Stromal cell of bone marrow (primary cell): Measurements from ENCODE around the gene TSPAN9.
A peak's percentile ranks its signal among the peaks of the same experiment; 100 is the strongest.

Experiments
- DNase-seq: peaks from one replicate; pipeline ENCODE4 v3.0.0-alpha.2; 2012; ENCODE audit warnings: low read depth

Gene TSPAN9

DNA sequence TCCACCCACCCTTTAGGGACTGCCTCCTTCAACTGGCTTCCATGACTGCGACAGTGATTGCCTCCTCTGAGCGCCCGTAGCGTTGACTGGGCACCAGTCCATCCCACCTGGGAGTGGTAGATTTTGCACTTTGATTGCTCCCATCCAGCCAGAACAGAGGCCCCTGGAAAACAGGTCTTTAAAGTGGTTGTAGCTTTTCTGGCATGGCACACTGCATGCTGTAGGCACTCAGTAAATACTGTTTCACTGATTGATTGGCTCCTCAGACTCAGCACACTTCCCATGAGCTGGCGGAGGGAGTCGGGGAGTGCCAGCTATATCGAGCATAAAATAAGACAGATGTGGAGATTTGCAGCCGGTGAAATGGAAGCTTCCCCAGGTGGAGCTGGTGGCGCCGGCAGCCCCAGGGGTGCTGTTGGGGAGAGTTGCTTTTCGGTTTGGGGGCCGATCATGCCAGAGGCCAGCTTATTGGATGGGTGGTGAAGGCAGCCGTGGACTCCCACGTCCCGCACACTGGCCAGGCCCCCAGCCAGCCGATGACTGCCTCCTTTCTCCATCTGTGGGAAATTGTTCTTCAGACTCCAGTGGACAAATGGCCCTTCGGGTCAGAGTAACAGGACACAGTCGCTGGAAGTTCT, 200.2 kb downstream of the TSPAN9 start:
- DNase-seq, result no peak

DNA sequence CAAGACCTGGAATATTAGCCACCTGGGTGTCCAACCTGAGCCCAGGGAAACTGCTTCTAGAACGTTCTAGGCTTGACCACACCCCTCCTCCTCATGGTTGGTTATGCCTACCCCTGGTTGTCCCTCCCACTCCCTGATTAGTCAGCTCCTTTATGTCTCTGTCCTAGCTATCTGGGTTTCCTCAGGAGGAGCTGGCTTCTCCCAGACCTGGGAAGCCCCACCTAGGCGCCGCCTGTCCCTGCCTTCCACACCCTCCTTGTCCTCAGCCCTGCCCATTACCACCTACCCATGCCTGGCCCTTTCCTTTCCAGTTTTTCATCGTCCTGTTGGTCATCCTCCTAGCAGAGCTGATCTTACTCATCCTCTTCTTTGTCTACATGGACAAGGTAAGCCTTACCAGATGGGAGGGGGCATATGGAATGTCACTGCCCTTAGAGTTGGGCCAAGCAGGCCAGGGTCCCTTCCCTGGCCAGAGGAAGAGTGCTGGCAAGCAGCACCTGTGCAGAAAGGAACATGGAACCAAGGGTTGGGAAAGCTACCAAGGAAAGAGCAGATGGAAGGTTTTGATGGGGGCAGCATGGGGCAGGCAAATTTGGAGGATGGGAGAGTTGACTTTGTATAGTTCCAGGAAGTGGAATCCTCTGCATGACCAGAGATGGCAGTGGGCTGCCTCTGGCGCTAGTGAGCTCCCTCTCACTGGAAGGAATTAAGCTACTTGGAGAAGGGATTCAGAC, 201.7 kb downstream of the TSPAN9 start:
- DNase-seq, result no peak

DNA sequence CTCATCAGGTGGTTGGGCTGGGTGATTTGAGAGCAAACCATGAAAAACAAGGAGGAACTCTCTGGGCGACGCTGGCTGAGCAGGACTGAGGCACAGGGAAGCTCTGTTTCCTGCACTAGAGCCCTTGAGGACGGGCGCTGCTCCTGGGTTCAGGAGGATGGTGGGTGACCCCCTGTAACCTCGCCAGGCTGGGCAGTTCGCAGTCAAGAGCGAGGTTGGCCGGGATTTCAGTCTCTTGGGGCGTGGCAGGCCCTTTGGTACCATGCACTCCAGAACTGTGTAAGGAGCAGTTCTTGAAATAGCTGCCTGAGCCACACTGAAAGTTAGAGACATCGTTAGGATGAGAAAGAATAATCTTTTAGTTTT, 202.2 kb downstream of the TSPAN9 start:
- DNase-seq, result no peak

DNA sequence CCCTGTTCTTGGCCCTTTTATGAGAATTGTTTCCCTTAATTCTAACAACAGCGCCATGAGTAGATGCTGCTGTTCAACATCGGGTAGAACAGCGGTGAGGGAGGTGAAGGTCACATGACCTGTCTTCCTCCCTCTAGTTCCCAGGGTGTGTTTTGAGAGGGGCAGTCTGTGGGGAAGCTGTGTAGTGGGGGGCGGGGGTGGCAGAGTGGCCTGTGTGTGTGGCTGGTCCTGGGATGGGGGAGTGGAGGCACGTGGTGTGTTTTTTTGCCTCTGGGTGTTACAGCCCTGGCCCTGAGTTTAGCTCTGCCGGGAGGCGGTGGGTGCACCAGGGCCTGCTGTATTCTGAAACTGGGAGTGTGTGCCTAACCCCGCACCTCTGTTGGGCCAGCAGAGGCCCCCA, 202.7 kb downstream of the TSPAN9 start:
- no peak for DNase-seq

DNA sequence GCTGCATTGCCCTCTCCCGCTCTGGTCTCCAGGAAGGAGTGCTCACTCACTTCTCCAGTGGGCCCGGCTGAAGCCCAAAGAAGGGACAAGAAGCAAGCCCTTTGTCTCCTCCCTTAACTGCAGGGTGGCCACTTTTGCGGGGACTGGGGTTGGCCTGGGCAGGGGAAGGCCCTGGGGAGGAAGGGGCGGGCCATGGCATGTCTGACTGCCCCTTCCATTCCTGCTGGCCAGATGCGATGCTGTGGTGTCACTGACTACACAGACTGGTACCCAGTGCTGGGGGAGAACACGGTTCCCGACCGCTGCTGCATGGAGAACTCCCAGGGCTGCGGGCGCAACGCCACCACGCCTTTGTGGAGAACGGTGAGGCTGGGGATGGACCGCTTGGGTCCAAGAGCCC, 203.8 kb downstream of the TSPAN9 start:
- no peak for DNase-seq

DNA sequence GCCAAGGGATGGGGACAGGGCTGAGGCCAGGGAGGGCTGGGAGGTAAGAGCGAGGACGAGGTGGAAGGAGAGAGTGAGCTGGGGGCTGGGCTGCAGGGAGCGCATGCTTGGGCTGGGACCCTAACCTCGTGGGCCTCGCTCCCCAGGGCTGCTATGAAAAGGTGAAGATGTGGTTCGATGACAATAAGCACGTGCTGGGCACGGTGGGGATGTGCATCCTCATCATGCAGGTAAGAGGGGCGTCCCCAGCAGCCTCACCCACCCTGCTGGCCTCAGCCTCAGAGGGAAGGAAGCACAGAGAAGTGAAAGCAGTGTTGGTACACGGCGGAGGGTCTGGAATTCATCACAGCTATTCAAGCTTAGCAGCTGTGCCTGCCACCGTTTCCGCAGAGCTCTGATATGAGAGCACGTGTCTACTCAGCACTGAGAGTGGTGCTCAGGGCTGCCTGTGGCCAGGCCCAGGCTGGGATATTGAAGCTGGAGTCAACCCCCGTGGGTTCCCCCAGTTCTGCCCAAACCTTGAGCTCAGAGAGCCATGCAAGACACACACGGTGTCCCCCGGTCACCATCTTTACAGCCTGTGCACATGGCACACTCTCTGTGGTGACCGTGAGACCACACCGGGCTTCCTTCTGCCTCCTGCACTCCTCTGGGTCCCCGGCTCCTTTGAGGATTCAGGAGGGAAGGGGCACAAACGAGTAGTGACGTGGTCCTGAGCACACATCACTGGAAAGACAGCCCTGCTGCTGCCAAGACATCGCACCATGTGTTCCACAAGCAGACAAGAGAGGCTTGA, 204.6 kb downstream of the TSPAN9 start:
- no peak for DNase-seq

DNA sequence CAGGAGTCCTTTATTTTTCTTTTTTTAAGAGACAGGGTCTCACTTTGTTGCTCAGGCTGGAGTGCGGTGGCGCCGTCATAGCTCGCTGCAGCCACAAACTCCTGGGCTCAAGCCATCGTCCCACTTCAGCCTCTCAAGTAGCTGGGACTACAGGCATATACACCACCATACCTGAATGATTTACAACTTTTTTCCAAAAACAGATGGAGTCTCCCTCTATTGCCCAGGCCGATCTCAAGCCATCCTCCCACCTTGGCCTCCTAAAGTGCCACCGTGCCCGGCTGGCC, 205.1 kb downstream of the TSPAN9 start:
- no peak for DNase-seq

DNA sequence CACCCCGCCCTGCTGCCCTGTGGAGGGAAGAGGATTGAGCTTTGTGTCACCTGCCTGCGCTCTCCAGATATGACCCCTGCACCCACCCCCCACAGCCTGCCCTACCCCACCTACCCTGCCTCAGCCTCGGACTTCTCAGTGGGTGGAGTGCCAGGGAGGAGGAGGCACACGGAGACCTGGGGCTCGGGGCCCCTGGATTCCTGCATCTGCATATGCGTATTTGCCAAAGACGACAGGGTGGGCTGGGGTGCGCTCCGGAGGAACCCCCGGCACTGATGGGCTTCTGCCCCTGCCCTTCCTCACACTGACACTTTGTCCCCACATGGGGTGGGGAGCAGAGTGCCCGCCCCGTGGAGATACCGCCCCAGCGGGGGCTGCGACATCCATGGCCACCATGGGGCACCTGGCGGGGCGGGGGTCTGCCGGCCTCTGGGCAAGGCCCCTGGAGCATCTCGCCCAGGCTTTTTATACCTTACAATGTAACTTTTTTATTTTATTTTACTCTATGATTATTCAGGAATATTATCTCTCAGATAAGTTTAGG, 206.0 kb downstream of the TSPAN9 start:
- DNase-seq, result no peak

DNA sequence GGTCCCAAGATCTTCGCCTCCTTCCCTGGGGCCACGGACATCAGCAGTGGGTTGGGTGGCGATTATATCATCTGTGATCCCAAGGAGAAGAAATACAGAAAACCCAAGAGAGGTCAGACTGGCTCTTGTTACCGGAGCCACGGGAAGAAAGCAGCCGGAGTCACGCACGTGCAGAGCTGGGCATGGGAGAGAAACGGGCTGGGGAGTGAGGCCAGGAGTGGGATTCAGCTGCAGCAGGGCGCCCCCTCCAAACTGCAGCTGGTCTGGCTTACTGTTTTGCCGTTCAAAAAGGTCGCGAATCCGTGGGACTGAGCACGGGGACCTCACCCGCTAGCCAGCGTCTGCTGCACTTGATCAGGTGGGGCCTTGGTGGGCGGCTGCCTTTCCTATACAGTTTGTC, 207.2 kb downstream of the TSPAN9 start:
- DNase-seq, result no peak

DNA sequence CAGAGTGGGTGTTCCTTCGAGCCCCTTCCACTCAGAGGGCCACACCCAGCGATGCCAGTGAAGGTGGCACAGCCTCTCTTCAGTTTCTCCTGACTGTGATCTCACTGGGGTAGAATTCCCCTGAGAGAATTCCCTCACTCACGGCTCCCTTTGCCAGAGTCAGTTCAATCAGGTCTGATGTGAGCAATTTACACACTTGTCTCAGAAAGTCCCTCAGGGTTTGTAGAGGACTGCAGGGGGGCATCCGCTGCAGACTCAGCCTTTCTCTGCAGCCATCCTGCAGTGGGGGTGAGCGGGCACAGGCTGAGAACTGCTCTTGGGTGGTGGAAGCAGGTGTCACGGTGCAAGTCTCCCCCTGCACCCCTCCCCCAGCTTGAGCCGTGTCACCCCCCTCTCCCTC, 208.4 kb downstream of the TSPAN9 start:
- no peak for DNase-seq

DNA sequence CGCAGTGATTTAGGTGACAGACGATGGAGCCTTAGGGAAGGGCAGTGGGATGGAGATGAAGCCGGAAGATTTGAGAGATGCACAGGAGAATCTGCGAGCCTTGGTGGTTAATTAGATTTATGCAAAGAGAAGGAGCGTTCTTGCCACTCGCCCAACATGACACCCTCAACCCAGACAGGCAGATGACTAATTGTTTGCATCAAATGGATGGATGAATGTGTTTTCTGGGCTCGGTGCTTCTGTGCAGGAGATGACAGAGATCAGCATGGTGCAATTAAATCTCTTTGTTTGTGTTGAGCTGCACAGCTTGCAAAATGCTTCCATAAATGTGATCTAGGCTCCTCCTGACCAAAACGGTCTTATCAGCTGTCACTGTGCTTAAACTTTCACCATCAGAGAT, 211.5 kb downstream of the TSPAN9 start:
- DNase-seq, result no peak

DNA sequence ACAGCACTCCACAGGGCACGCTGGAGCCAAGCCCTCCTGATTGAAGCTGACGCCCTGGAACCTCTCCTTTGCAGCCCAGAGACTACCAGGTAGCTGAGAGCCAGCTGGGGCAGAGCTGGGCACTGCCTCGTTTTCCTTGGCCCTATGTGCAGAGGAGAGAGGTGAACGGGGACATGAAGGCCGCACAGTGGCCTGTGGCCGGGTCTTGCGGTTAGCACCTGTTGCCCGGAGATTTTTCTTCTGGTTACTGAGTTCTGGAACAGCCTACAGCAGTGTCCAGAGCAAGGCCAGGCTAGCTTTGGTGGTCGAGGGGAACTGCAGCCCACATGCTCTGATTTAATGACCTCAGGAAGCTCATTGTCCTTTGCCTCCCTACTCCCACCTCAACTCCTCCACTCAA, 212.5 kb downstream of the TSPAN9 start:
- no peak for DNase-seq

DNA sequence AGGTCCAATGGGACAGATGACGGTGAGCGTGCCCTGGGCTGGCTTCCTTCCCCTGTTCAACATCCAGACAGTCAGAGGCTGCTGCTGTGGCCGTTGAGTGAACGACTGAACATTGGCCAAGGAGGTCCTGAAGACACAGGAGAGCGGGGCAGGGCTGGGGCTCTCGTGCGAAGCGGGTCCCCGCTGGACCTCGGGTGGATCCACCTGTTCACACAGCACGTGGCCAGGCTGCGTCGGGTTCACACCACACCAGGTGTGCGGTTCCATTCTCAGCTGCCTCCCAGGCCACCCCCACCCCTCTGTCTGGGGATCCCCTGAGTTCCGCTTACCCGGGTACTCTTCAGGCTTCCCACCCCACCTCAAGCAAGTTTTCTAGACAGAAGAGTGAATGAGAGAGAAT, 214.8 kb downstream of the TSPAN9 start:
- no peak for DNase-seq

DNA sequence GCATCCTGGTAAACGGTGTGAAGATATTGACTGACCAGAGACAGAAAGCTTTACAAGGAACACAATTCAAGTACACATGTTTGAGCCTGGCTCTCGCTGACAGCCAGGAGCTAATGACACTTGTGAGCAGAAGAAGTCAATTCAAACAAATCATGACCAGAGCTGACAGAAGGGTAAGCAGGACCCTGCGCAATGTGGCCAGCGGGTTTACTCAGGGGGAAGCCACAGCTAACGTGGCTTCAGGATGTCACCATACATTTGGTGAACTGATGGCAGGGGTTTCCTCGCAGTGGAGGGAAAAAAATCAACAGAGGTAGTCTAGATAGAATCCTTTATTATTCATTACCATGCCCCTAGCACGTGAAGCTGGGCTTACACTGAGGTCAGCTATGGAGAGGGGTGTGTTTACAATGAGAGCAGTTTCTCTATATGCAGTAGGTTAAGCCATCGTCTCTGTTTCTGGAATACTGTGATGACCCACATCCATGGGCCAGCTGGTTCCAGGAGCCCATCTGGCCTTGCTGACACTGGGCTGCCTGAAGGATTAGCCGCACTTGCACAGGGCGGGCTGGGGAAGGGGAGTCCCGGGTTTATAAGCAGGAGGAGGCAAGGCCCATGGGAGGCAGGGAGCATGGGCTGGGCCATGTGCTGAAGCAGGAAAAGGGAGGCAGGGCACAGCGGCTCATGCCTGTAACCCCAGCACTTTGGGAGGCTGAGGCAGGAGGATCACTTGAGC, 215.7 kb downstream of the TSPAN9 start:
- no peak for DNase-seq

DNA sequence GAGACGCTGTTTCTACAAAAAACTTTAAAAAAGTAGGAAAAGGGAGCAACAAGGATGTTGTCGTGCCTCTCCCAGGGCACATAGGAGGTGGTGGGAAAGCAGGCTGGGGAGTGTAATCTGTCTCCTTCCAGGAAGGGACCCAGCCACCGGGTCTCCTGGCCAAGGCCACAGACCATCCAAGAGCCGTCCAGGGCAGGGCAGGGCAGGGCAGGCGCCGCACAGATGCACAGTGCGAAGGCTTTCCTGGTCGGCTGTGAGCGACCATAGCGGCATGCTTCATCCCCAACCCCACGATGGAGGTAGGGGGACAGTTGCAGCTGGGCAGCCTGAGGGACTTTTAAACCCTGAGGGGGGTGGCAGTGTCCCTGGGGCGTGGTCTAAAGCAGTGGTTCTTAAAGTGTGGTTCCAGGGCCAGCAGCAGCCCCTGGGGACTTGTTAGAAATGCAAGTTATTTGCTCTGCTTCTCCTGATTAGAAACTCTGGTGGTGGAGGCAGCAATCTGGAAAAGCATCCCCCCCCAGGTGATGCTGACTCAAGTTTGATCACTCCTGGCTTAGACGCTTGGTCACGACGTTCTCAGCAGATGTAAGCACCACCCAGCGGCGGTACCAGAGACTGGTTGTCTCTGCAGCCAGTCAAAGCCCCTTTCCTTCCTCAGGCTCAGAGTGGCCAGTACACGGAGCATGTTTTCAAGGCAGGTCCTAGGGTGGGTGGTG, 216.4 kb downstream of the TSPAN9 start:
- DNase-seq, result no peak

DNA sequence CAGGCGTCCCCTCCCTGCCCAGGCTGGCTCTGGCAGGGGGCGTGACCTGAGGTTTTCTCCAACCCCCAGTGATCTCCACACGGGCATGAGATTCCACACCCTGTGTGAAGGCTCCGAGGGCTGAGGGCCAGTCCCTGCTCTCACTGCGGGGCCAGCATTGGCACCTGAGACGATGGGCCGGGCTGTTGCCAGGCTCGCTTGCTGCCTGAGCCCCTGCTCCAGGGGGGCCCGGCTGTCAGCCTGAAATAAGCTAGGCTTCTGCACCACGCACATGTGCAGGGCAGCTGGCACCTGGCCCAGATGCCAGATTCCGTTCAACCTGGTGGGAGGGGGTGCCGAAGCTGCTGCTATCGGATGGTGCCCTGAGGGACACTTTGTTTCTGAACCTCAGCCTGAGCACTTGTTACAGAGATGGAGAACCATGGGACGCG, 217.3 kb downstream of the TSPAN9 start:
- no peak for DNase-seq

DNA sequence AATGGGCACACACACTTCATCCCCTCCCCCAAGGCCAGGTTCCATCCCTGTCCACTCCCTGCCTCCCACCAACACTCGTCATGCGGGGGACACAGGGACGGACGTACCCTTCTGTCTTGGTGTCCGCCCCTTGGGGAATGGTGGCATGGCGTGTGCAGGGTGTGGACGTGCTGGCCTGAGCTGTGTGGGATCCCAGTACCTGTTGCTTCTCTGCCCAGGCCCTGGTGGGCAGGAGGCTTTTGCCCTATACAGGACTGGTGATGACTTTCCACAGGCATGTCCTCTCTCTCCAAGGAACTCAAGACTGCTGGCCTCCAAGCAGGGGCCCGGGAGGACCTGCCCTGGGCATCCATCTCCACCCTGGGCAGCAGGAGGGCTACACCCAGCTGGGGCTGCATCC, 218.0 kb downstream of the TSPAN9 start:
- no peak for DNase-seq

DNA sequence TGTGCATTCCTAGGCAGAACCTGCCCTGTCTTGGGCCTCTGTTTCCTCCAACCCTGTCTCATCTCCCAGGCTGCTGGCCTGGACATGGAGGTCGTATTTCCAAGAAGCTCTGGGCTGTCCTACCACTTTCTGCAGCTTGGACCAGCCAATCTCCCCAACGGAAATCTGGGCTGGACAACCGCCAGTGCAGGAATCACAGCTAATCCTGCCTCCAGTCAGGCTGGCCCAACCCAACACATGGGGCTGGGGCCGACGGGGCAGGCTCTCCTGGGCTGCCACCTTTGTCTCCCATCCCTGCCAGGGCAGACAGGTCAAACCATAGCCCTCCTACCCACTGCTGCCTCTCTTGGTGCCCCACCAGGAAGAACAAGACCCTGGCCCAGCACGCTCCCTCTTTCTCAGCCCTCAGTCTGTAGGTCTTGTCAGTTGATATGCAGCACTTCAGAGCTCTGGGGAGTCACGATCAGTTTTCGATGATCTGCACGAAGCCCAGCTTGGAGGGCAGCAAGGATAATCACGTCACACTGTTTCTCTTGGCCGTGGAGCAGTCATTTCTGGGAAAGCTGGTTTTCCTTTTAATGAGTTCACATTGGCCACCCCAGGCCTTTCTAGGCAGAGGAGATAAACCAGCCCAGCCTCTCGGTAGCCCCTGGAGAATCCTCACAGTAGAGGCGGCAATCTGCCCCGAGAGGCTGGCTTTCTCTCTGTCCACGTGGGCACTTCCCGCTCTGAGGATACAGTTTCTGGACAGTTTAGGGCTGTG, 218.6 kb downstream of the TSPAN9 start:
- peak; percentile 66 for DNase-seq

DNA sequence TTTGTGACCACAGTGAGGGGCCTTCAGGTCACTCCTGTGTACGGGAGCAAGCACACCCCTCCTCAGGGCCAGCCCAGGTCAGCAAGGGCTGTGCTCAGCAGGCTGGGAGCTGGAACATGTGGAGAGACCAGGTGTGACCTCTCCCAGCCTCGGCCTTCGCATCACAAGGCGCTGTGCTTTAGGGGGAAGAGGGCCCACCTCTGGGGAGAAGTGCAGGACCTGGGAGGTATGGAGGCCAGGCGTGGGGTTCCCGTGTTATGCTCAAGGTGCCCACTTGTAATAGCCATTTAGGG, 219.2 kb downstream of the TSPAN9 start:
- DNase-seq, result no peak

DNA sequence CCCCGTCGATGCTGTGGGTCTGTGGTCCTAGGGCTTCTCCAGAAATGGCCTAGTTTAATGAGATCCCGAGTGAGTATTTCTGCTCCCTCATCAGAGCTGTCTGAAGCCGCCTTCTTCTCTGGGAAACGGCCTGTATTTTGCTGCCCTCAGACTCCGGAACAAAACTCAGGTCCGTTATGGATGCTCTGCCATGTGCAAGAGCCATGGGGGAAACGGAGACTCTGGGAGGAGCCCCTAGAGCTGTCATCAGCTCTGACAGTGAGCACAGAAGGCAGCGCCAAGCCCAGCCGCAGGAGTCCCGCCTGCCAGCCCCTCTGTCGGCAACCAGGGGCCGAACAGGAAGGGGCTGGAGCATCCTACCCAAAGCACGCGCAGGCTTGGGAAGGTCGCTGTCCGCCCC, 221.4 kb downstream of the TSPAN9 start:
- DNase-seq, result no peak
